HEK293T (cell line): ENCODE data around the gene SCUBE1.

Experiments
- CTCF ChIA-PET: fragments of 350-600 bp; formaldehyde crosslinking; extraction: SDS; loops from one replicate; lab custom pipeline; 2021; ENCODE audit warnings: antibody characterized with exemption, inconsistent platforms; lab: Yijun Ruan, JAX
- POLR2A ChIA-PET: fragments of 350-600 bp; formaldehyde crosslinking; extraction: SDS; loops from one replicate; lab custom pipeline; 2020; ENCODE audit warnings: antibody characterized with exemption, inconsistent platforms; lab: Yijun Ruan, JAX
- DNase-seq: peaks from one replicate; pipeline ENCODE4 v3.0.0; 2012; ENCODE audit warnings: mixed read lengths; ENCODE audit errors: extremely low spot score
- ARNT ChIP-seq: fragments of 450-650 bp; IDR thresholded peaks from 2 replicates; pipeline ENCODE4 v1.6.1; 2017; ENCODE audit warnings: mild to moderate bottlenecking
- BHLHE40 ChIP-seq: fragments of 450-650 bp; IDR thresholded peaks from 2 replicates; pipeline ENCODE4 v1.6.1; 2016; ENCODE audit warnings: mild to moderate bottlenecking, moderate library complexity, borderline replicate concordance
- CTBP1 ChIP-seq: fragments of 450-650 bp; IDR thresholded peaks from 2 replicates; pipeline ENCODE4 v1.6.1; 2016; ENCODE audit warnings: borderline replicate concordance
- ELF4 ChIP-seq: fragments of 450-650 bp; IDR thresholded peaks from 2 replicates; pipeline ENCODE4 v1.6.1; 2017; ENCODE audit warnings: antibody characterized with exemption
- FOXA1 ChIP-seq: fragments of 450-650 bp; IDR thresholded peaks from 2 replicates; pipeline ENCODE4 v1.6.1; 2016; ENCODE audit warnings: mild to moderate bottlenecking
- FOXK2 ChIP-seq: fragments of 450-650 bp; IDR thresholded peaks from 2 replicates; pipeline ENCODE4 v1.6.1; 2016; ENCODE audit warnings: mild to moderate bottlenecking
- FOXM1 ChIP-seq: fragments of 450-650 bp; IDR thresholded peaks from 2 replicates; pipeline ENCODE4 v1.6.1; 2017; ENCODE audit warnings: mild to moderate bottlenecking, borderline replicate concordance
- HDGF ChIP-seq: fragments of 450-650 bp; IDR thresholded peaks from 2 replicates; pipeline ENCODE4 v1.6.1; 2017; ENCODE audit warnings: antibody characterized with exemption, borderline replicate concordance
- L3MBTL2 ChIP-seq: fragments of 450-650 bp; conservative IDR thresholded peaks from 2 replicates; pipeline ENCODE4 v1.6.1; 2016; ENCODE audit warnings: mild to moderate bottlenecking
- LEF1 ChIP-seq: fragments of 450-650 bp; IDR thresholded peaks from 2 replicates; pipeline ENCODE4 v1.6.1; 2017; ENCODE audit warnings: mild to moderate bottlenecking, borderline replicate concordance
- NFRKB ChIP-seq: fragments of 450-650 bp; IDR thresholded peaks from 2 replicates; pipeline ENCODE4 v1.6.1; 2016; ENCODE audit warnings: mild to moderate bottlenecking, moderate library complexity
- SP1 ChIP-seq: fragments of 450-650 bp; IDR thresholded peaks from 2 replicates; pipeline ENCODE4 v1.6.1; 2017
- SUZ12 ChIP-seq: fragments of 450-650 bp; IDR thresholded peaks from 2 replicates; pipeline ENCODE4 v1.6.1; 2016; ENCODE audit warnings: mild to moderate bottlenecking
- TARDBP ChIP-seq: fragments of 450-650 bp; IDR thresholded peaks from 2 replicates; pipeline ENCODE4 v1.6.1; 2016
- ZNF384 ChIP-seq: fragments of 450-650 bp; IDR thresholded peaks from 2 replicates; pipeline ENCODE4 v1.6.1; 2016
- TF ChIP-seq, protein P1 (sequence below): fragments of 450-650 bp; IDR thresholded peaks from 2 replicates; pipeline ENCODE4 v1.6.1; 2016

Gene SCUBE1

DNA sequence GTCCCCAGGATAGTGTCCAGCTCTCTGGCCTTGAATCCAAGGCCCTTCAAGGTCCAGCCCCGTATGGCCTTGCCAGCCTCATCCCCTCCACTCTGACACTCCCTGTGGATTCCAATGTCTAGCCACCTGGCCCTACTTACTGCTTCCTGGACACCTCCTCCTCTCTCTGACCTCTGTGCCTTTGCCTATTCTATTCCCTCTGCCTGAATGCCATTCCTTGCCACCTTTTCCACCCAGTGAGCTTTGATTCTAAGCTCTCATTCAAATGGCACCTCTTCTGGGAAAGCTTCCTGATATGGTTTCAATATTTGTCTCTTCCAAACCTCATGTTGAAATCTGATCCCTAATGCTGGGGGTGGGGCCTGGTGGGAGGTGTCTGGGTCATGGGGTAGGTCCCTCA, 124.4 kb downstream of the SCUBE1 start:
- CTCF ChIA-PET, result interaction anchor here (0.6 to 1.3 kb wide), 2 partner anchors 9 to 1065 kb away, joined by 3 to 5 read pairs; no protein-coding TSS in a partner anchor

DNA sequence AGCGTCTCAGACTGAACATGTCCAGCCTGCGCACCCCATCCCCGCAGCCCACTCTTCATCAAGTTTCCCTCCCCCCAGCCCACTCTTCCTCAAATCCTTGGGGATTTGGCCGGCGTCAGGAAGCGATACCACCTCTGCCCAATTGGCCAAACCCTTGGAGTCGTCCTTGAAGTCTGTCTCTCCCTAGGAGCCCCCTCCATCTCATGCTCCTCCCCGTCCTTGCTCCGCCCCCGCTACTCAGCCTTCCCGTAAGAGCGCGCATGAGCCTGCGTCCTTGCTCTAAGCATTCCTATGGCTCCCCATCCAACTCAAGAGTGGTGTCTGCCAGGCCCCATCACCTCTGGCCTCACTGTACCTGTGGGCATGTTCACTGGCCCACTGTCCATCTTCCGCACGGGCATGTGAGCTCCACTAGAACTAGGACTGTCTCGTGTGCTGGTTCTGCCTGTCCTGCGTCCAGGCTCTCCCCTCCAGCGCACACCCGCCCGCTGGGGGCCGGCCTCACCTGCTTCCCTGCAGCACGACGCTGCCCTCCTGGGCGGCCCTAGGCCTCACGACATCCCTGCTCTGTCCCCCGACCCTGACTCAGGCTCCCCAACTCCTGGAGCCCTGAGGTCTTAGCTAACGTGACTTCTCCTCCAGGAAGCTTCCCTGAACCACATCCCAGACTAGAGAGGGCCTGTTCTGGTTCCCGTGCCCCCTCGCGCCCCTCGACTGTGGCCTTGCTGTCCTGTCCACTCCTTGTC, 125.7 kb downstream of the SCUBE1 start:
- TF ChIP-seq FOXK2 (no peak), ARNT (no peak), L3MBTL2 (no peak), TARDBP (no peak), ZNF384 (no peak), CTBP1 (no peak), FOXM1 (no peak), ELF4 (no peak)
- CTCF ChIA-PET, result no interaction called here
- no peak for DNase-seq
- POLR2A ChIA-PET, result interaction anchor here (4.6 kb wide), 1 partner anchor 30 kb away, joined by 25 read pairs; the partner anchor contains the start of gene TTLL12

More for the DNA sequence above, 124.4 kb downstream of the SCUBE1 start:
- POLR2A ChIA-PET, result interaction anchor here (1.2 kb wide), 1 partner anchor 31 kb away, joined by 4 read pairs; no protein-coding TSS in a partner anchor
- TF ChIP-seq SUZ12 (no peak), FOXK2 (no peak), CTBP1 (no peak), LEF1 (no peak), NFRKB (no peak), L3MBTL2 (no peak), ZNF384 (no peak), HDGF (no peak), ELF4 (no peak), FOXM1 (no peak), TARDBP (no peak), ARNT (no peak), FOXA1 (no peak), SP1 (no peak), BHLHE40 (no peak)
- TF ChIP-seq, protein P1, sequence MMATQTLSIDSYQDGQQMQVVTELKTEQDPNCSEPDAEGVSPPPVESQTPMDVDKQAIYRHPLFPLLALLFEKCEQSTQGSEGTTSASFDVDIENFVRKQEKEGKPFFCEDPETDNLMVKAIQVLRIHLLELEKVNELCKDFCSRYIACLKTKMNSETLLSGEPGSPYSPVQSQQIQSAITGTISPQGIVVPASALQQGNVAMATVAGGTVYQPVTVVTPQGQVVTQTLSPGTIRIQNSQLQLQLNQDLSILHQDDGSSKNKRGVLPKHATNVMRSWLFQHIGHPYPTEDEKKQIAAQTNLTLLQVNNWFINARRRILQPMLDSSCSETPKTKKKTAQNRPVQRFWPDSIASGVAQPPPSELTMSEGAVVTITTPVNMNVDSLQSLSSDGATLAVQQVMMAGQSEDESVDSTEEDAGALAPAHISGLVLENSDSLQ, result no peak
- no peak for DNase-seq

DNA sequence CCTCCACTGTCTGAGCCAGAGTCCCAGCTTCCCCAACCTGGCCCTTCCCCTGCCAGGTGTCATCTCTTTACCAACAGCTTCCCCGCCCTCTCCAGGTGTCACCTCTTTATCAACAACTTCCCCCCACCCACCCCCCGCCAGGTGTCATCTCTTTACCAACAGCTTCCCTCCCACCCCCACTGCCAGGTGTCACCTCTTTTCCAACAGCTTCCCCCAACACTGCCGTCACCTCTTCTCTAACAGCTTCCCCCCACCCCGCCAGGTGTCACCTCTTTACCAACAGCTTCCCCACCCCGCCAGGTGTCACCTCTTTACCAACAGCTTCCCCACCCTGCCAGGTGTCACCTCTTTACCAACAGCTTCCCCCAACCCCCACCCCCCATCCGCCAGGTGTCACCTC, 126.4 kb downstream of the SCUBE1 start:
- no peak for DNase-seq
- ChIA-PET CTCF (no interaction called here), POLR2A (interaction anchor here (4.6 kb wide), 1 partner anchor 30 kb away, joined by 25 read pairs; the partner anchor contains the start of gene TTLL12)
- TF ChIP-seq NFRKB (no peak), HDGF (no peak), TARDBP (no peak), SUZ12 (no peak), L3MBTL2 (no peak), FOXK2 (no peak), SP1 (no peak), LEF1 (no peak), BHLHE40 (no peak), CTBP1 (no peak)

DNA sequence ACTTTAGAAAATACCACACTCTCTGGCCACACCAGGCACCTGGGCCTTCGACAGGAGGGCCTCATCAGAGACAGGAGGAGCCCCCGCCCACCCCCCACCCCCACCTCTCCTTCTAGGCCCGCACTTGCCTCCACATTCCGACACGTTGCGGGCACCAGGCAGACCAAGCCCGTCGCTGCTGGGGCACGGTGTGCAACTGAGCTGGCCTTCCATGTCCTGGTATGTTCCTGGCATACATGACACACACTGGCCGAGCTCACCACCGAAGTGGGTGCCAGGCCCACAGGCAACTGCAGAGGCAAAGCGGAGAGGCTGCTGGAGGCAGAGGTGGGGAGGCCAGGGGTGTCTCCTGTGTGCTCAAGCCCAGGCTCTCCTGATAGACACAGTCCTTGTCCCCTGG, 129.2 kb downstream of the SCUBE1 start:
- ChIA-PET POLR2A (interaction anchor here (4.6 kb wide), 1 partner anchor 27 kb away, joined by 25 read pairs; the partner anchor contains the start of gene TTLL12), CTCF (interaction anchor here (1.5 kb wide), 1 partner anchor 15 kb away, joined by 6 read pairs; no protein-coding TSS in a partner anchor)
- no peak for DNase-seq
- TF ChIP-seq LEF1, result no peak
- no peak for TF ChIP-seq NFRKB
- TF ChIP-seq ZNF384, result no peak
- TF ChIP-seq SP1, result no peak
- TF ChIP-seq ARNT, result no peak
- no peak for TF ChIP-seq BHLHE40
- no peak for TF ChIP-seq TARDBP
- TF ChIP-seq HDGF, result no peak
- TF ChIP-seq, protein P1, result no peak
- TF ChIP-seq FOXK2, result no peak
- no peak for TF ChIP-seq L3MBTL2
- no peak for TF ChIP-seq FOXM1
- TF ChIP-seq ELF4, result no peak

DNA sequence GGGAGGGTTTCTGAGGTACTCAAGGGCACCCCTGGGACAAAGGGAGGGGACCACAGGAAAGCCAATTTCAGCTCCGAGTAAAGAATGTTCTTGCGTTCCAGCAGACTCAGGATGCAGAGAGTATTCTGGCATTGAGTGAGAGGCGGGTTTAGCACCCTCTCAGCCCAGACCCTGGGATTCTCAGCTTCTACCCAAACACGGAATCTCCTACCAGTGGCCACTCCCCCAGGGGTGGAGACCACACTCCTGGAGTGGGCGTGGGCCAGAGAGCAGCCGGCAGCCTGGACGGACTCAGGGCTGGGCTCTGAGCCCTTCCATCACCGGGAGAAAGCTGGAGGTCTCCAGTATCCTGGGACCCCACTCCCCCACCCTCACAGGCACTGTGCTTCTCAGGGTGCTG, 130.1 kb downstream of the SCUBE1 start:
- DNase-seq, result peak; percentile 45
- CTCF ChIA-PET, result interaction anchor here (0.5 to 1.5 kb wide), 4 partner anchors 16 to 168 kb away, joined by 3 to 6 read pairs (median 4); no protein-coding TSS in a partner anchor
- POLR2A ChIA-PET, result interaction anchor here (1.4 to 4.6 kb wide), 2 partner anchors 26 to 62 kb away, joined by 3 to 25 read pairs; partner anchors contain the start of gene TTLL12

More for the DNA sequence above, 130.1 kb downstream of the SCUBE1 start:
- TF ChIP-seq FOXM1 (no peak), HDGF (no peak), ELF4 (no peak), ARNT (no peak), CTBP1 (no peak), SP1 (no peak), L3MBTL2 (no peak), SUZ12 (no peak), ZNF384 (no peak), BHLHE40 (no peak), FOXA1 (no peak)
- TF ChIP-seq, protein P1, result no peak
